Stimulated activated naive CD8-positive, alpha-beta T cell treated with anti-CD3 and anti-CD28 coated beads, Interleukin-15, Interleukin-2, amounts not matched to agents 100 ng/mL and 50 ng/mL, for 24 hours (primary cell): ENCODE measurements around the gene PPP2R5E.

Experiments
- H3K27ac Mint-ChIP-seq: one replicate; pipeline ENCODE4 v1.8.0; 2021; ENCODE audit warnings: mild to moderate bottlenecking, mixed read lengths
- H3K27me3 Mint-ChIP-seq: one replicate; pipeline ENCODE4 v1.8.0; 2021; ENCODE audit warnings: mixed read lengths
- H3K36me3 Mint-ChIP-seq: one replicate; pipeline ENCODE4 v1.8.0; 2021; ENCODE audit warnings: low read depth, mixed read lengths
- H3K4me1 Mint-ChIP-seq: one replicate; pipeline ENCODE4 v1.8.0; 2021; ENCODE audit warnings: low read depth, mixed read lengths
- H3K4me3 Mint-ChIP-seq: one replicate; pipeline ENCODE4 v1.8.0; 2021; ENCODE audit warnings: mild to moderate bottlenecking, mixed read lengths
- H3K9me3 Mint-ChIP-seq: one replicate; pipeline ENCODE4 v1.8.0; 2021; ENCODE audit warnings: mixed read lengths

Gene PPP2R5E

DNA sequence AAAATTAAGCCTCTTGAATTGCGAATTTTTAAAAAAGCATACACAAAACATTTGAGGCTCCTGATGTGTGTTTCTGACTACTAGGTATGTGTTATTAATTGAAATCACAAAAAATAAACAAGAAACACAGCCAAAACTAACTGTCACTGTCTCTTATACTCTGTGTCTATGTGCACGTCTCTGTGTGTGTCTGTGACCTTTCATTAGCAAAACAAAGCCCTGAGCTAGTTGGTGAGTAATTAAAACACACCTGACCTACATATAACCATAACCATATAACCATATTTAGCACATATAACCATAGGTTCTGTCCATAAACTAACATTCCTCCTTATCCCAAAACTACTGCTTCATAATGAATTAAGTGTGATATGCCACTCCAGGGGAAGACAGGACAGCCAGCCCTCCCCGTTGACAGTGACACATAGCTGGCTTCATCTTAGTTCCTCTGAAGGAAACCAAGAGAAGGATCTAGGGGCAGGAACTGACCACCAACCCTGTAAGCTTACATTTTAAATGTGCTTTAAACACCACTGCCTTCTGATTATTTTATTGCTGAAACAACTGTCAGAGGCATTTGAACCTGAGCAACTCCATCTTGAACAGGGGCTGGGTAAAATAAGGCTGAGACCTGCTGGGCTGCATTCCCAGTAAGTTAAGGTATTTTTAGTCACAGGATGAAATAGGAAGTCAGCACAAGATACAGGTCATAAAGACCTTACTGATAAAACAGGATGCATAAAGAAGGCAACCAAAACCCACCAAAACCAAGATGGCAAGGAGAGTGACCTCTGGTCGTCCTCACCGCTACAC lies 106.7 kb downstream of the PPP2R5E start:
- Mint-ChIP-seq H3K4me3 (no peak overlapping the region), H3K27ac (no peak overlapping the region), H3K4me1 (peaks cover 59% of the 10 kb centered on the region), H3K9me3 (no peaks in the 10 kb centered on the region), H3K27me3 (no peaks in the 10 kb centered on the region), H3K36me3 (peaks cover 11% of the 10 kb centered on the region)

DNA sequence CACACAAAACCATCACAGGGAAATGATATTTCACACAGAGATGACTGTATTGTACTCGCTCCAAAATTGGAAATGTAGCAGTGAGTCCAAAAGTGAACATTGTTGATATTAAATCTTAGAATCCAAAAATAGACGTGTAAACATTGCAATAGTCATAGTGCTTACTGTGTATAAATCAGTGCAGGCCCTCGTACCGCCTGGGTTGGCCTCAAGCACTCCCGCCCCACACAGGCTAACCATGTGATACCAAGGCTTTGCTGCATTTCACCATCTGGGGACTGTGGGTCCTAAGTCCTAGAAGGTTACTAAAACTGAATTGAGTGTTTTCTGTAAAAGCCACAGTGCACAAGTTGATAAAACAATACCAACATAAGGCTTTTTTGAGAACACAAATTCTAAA lies 107.3 kb downstream of the PPP2R5E start:
- Mint-ChIP-seq H3K36me3 (peaks cover 5% of the 10 kb centered on the region), H3K4me1 (peaks cover 54% of the 10 kb centered on the region), H3K4me3 (no peak overlapping the region), H3K9me3 (no peaks in the 10 kb centered on the region), H3K27ac (peak overlapping the region; percentile 10), H3K27me3 (no peaks in the 10 kb centered on the region)

DNA sequence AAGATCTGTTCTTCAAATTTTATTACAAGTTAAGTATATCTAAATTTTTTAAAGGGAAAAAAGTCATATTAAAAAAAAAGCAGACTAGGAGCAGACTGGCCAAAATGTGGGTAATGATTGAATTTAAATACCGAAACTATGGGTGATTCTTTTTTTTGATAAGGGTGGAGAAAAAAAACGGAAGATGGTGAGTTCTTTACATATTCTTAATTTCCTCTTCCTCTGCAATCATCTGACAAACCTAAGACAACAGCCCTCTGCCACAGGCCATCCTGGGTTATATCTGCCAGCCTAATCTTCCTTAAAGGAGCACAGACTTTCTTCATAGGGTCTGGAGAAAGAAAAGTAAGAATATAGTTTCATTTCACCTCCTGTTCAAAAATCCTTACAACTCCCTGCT lies 108.0 kb downstream of the PPP2R5E start:
- peaks cover 52% of the 10 kb centered on the region for H3K4me1 Mint-ChIP-seq

DNA sequence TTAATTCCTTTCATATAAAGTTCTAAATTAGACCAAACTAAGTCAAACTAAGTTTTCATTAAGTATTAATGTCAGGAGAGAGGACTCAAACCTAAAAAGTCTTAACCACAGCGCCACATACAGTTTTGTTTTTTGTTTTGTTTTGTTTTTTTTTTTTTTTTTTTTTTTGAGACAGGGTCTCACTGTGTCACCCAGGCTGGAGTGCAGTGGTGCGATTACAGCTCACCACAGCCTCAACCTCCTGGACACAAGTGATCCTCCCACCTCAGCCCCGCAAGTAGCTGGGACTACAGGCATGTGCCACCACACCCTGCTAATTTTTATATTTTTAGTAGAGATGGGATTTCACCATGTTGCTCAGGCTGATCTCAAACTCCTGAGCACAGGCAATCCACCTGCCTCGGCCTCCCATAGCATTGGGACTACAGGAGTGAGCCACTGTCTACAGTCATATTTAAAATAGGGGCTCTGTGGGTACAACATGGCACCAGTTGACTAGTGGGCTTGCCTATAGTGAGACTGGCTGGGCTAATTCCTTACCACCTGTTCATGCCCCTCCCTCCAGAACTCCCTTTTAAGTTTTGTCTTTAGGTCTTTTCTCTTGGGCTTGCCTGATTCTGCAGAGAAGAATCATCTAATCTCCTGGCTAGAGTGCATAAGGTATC lies 110.2 kb downstream of the PPP2R5E start:
- Mint-ChIP-seq H3K27me3 (no peaks in the 10 kb centered on the region), H3K4me3 (no peak overlapping the region), H3K9me3 (no peaks in the 10 kb centered on the region), H3K27ac (no peak overlapping the region), H3K4me1 (peaks cover 38% of the 10 kb centered on the region), H3K36me3 (peaks cover 5% of the 10 kb centered on the region)

More for the DNA sequence above, 108.0 kb downstream of the PPP2R5E start:
- Mint-ChIP-seq H3K36me3 (peaks cover 5% of the 10 kb centered on the region), H3K9me3 (no peaks in the 10 kb centered on the region), H3K27me3 (no peaks in the 10 kb centered on the region), H3K4me3 (no peak overlapping the region), H3K27ac (peak overlapping the region; percentile 10)

DNA sequence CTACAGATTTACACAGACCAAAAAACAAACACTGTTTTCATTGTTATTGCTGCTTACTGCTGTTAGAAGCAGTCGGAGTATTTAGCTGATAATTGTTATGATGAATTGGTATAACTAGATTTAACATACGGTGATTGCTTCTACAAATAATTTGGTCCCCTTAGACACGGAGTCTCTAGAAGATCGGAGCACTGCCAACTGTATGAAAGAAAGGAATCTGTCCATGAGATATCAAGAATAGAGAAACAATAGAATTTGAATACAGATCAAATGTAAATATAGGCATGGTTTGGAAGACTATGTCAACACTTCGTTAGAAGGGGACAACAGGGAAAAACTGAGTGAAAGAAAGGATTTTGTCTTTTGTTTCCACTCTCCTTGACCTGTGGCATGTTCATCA lies 110.9 kb downstream of the PPP2R5E start:
- Mint-ChIP-seq H3K27ac (no peak overlapping the region), H3K27me3 (no peaks in the 10 kb centered on the region), H3K4me3 (no peak overlapping the region), H3K36me3 (peaks cover 5% of the 10 kb centered on the region), H3K4me1 (peaks cover 31% of the 10 kb centered on the region), H3K9me3 (no peaks in the 10 kb centered on the region)

DNA sequence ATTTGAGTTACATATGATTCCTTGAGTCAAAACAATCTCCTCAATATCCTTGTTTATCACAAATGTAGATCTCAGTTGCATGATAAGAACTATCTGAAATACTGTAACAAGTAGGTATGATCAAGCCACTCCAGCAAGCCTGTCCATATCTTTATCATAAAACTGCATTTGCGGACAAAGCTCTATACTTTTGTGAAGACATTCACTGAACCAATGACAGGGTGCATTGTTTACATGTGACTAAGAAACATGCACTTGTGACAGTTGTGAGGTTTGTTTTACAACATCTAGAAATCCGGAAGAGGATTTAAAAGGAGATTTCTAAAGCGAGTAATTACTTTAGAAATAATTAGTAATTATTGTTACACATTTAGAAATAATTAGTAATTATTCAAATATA lies 111.7 kb downstream of the PPP2R5E start:
- Mint-ChIP-seq H3K4me1 (peaks cover 23% of the 10 kb centered on the region), H3K9me3 (no peaks in the 10 kb centered on the region), H3K27me3 (no peaks in the 10 kb centered on the region), H3K4me3 (no peak overlapping the region), H3K27ac (no peak overlapping the region), H3K36me3 (peaks cover 3% of the 10 kb centered on the region)

DNA sequence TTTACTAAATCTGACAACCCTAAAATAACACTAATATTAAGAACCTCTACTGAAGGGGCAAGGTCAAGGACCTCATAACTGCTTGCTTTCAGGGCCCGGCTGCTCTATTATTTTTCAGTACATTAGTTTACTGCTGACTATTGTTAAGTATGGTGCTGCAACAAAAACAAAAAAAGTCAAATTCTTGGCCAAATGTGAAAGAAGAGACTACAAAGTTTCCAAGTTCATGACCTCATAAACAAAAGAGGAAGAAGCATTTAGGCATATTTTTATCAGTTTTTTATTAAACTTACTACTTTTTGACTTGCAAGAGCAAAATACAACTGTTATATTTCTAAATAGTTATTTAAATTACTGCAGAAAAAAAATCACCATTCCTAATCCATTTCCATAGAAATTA lies 114.7 kb downstream of the PPP2R5E start:
- no peaks in the 10 kb centered on the region for H3K36me3 Mint-ChIP-seq
- no peak overlapping the region for H3K27ac Mint-ChIP-seq
- H3K9me3 Mint-ChIP-seq: no peaks in the 10 kb centered on the region
- peaks cover 10% of the 10 kb centered on the region for H3K4me1 Mint-ChIP-seq
- H3K4me3 Mint-ChIP-seq: no peak overlapping the region
- no peaks in the 10 kb centered on the region for H3K27me3 Mint-ChIP-seq

DNA sequence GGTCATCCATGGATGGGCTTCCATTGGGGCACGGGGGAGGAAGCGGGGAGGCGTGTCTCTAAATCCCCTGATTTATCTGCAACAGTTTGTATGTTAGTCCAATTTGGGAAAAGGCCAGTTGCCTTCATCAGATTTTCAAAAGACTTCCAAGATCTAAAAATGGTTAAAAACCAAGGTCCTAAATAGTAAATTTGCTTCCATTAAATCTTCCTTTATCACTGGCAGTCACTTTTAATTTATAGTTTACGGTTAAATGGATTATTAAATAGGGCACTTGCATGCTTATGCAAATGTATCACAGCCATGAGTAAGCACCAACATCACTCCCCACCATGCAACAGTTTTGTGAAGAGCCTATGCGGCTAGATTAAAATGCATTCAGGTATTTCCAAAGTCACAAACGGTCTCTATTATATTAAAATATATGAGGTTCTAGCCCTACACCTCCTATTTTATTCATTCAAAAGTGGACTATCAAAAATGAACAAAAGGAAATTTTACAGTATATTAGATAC lies 116.3 kb downstream of the PPP2R5E start:
- no peaks in the 10 kb centered on the region for H3K9me3 Mint-ChIP-seq
- peaks cover 4% of the 10 kb centered on the region for H3K4me1 Mint-ChIP-seq
- H3K4me3 Mint-ChIP-seq: no peak overlapping the region
- H3K27ac Mint-ChIP-seq: no peak overlapping the region
- peaks cover 2% of the 10 kb centered on the region for H3K36me3 Mint-ChIP-seq
- no peaks in the 10 kb centered on the region for H3K27me3 Mint-ChIP-seq

DNA sequence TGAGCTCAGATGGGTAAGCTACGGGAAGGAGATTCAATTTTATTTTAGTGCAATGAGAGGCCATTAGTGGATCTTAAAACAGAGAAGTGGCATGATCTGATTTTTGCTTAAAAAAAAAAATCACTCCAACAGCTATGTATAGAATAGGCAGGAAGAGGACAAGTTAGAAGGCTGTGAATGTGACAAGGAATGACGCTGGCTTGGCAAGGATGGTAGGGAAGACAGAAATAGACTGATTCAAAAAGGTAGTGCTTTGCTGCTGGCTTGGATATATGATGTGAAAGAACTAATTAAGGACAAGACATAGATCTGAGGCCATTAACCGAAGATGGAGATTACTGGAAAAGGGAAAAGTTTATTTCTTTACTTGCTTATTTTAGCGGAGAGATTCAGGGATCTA lies 119.3 kb downstream of the PPP2R5E start:
- no peaks in the 10 kb centered on the region for H3K27me3 Mint-ChIP-seq
- no peak overlapping the region for H3K27ac Mint-ChIP-seq
- peaks cover 22% of the 10 kb centered on the region for H3K36me3 Mint-ChIP-seq
- H3K9me3 Mint-ChIP-seq: no peaks in the 10 kb centered on the region
- no peak overlapping the region for H3K4me3 Mint-ChIP-seq
- peaks cover 4% of the 10 kb centered on the region for H3K4me1 Mint-ChIP-seq

DNA sequence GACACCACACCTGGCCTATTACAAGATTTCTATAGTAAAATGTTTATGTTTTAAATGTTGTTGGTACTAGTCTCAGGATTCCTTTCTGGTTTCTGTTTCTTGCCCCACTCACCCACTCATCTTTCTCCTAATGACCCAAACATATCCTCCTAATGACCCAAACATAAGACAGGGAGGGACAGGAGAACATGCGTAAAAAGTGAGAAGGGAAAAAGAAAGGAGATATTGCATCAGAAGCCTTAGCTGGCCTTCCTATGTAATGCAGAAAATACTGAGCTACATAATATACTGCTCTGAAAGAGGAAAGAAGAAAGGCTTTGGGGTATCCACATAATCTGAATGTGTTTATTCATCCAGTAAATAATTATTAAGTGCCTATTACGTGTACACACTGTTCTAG lies 119.8 kb downstream of the PPP2R5E start:
- Mint-ChIP-seq H3K36me3 (peaks cover 22% of the 10 kb centered on the region), H3K4me1 (peaks cover 4% of the 10 kb centered on the region), H3K27me3 (no peaks in the 10 kb centered on the region), H3K27ac (no peak overlapping the region), H3K9me3 (no peaks in the 10 kb centered on the region), H3K4me3 (no peak overlapping the region)

DNA sequence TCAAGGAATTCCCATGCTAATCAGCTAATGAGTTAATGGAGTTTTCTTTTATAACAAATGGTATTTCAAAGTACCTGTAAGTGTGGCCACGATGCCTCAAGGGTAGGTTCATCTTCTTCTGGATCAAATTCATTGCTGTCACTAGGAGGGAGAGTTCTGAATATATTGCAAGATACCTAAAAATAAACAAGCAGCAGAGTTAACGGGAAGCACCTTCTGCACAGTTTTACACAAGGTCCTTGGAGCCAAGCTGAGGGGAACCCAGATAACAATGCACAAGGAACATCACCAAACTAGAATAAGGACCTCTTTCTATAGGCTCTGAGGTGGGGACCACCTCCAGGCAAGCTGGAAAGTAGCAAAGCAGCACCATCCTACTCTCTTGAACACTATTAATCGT lies 121.3 kb downstream of the PPP2R5E start:
- H3K27me3 Mint-ChIP-seq: no peaks in the 10 kb centered on the region
- no peak overlapping the region for H3K27ac Mint-ChIP-seq
- H3K4me3 Mint-ChIP-seq: no peak overlapping the region
- H3K36me3 Mint-ChIP-seq: peaks cover 22% of the 10 kb centered on the region
- peaks cover 4% of the 10 kb centered on the region for H3K4me1 Mint-ChIP-seq
- H3K9me3 Mint-ChIP-seq: no peaks in the 10 kb centered on the region

DNA sequence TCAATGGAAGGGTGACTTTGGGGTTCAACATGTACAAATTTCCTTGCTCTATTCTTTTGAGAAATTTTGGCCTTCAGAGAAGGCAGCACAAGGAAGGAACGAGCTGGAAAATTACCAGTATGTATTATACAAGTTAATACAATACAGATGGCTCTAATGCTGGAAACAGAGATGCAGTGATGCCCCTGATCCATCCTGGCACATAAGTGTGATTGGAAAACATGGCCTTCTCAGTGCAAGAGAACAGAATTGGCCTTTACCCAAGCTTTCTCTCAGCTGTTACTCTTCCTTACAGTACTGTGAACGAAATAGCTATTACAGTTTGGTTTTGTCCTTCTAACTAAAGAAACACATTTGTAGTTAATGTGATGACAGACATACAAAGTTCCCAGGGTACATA lies 122.0 kb downstream of the PPP2R5E start:
- Mint-ChIP-seq H3K9me3 (no peaks in the 10 kb centered on the region), H3K27ac (no peak overlapping the region)

DNA sequence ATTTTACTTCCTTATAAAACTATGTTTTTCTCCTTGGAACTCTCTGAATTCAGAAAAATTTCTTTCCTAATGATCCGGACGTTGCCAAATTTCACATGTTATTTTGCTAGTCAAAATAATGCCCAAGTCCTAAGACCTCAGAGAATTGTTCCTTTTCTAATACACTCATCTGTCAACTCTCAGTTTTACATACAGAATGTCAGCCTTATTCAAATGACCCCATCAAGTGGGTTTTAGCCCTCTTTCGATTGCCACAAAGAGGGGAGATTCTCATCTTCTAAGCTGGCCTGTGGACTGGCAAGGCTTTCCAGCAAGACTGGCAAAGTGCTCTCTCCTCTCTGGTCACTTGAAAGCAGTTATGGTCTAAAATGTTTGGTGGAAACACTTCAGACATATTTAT lies 125.2 kb downstream of the PPP2R5E start:
- Mint-ChIP-seq H3K27ac (no peak overlapping the region), H3K4me3 (no peak overlapping the region), H3K9me3 (no peaks in the 10 kb centered on the region), H3K27me3 (no peaks in the 10 kb centered on the region), H3K4me1 (no peaks in the 10 kb centered on the region), H3K36me3 (peaks cover 26% of the 10 kb centered on the region)

More for the DNA sequence above, 122.0 kb downstream of the PPP2R5E start:
- H3K27me3 Mint-ChIP-seq: no peaks in the 10 kb centered on the region
- H3K4me3 Mint-ChIP-seq: no peak overlapping the region
- peaks cover 4% of the 10 kb centered on the region for H3K4me1 Mint-ChIP-seq
- H3K36me3 Mint-ChIP-seq: peaks cover 22% of the 10 kb centered on the region

DNA sequence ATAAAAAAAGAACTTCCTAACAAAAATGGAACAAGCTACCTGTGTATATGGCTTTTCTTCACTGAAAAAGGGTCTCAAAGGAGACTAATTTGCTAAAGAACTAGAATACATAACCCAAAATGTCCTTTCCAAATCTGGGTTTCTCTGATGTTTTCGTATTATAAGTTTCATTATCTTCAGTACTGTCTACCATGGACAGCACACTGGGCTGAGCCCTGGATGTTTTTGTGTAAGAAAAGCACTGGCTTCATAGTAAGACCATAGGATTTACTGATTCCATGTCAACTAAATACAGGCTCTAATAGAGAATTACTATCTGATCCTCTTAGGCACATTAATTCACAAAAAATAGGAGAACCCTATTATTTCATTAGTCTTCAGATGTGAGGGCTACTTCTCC lies 130.2 kb downstream of the PPP2R5E start:
- H3K4me1 Mint-ChIP-seq: no peaks in the 10 kb centered on the region
- peaks cover 36% of the 10 kb centered on the region for H3K36me3 Mint-ChIP-seq
- H3K27me3 Mint-ChIP-seq: no peaks in the 10 kb centered on the region
- no peaks in the 10 kb centered on the region for H3K9me3 Mint-ChIP-seq
- no peak overlapping the region for H3K27ac Mint-ChIP-seq
- H3K4me3 Mint-ChIP-seq: no peak overlapping the region

DNA sequence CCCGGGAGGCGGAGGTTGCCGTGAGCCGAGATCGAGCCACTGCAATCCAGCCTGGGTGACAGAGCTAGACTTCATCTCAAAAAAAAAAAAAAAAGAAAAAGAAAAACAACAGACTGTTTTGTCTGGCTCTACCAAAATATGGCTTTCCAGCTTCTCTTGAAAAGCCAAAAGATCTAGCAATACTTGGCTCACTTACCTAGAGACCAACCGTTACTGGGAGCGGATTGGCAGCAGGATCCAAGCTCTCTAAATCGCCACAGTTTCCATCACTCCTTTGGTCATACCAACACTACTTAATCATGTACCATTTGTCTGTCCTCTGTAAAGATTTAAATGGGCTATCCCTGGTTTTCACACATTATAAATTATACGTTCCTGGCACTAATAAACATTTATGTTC lies 136.8 kb downstream of the PPP2R5E start:
- no peaks in the 10 kb centered on the region for H3K27me3 Mint-ChIP-seq
- H3K36me3 Mint-ChIP-seq: peaks cover 38% of the 10 kb centered on the region
- H3K27ac Mint-ChIP-seq: no peak overlapping the region
- no peak overlapping the region for H3K4me3 Mint-ChIP-seq
- H3K9me3 Mint-ChIP-seq: no peaks in the 10 kb centered on the region
- peaks cover 6% of the 10 kb centered on the region for H3K4me1 Mint-ChIP-seq
